IMR-90 (cell line): ENCODE data around the gene ING3.
A peak's percentile ranks its signal among the peaks of the same experiment; 100 is the strongest.

Experiments
- CEBPB ChIP-seq: IDR thresholded peaks from 2 replicates; pipeline ENCODE4 v1.6.1; 2012; ENCODE audit warnings: low read depth, low read length, improper control_type of control experiment
- CHD1 ChIP-seq: IDR thresholded peaks from 2 replicates; pipeline ENCODE4 v1.6.1; 2012; ENCODE audit warnings: low read depth, low read length, improper control_type of control experiment
- FOS ChIP-seq: fragments of 150-350 bp; IDR thresholded peaks from 2 replicates; pipeline ENCODE4 v1.6.1; 2016; ENCODE audit warnings: low read depth, low read length
- POLR2A ChIP-seq: IDR thresholded peaks from 2 replicates; pipeline ENCODE4 v1.6.1; 2012; ENCODE audit warnings: mild to moderate bottlenecking, low read depth, low read length
- RCOR1 ChIP-seq: IDR thresholded peaks from 2 replicates; pipeline ENCODE4 v1.6.1; 2012; ENCODE audit warnings: mild to moderate bottlenecking, low read length, improper control_type of control experiment; ENCODE audit not compliant: insufficient replicate concordance
- SMC3 ChIP-seq: fragments of 150-350 bp; IDR thresholded peaks from 2 replicates; pipeline ENCODE4 v1.6.1; 2016; ENCODE audit warnings: low read depth, mild to moderate bottlenecking, antibody characterized with exemption, low read length, moderate library complexity
- TF ChIP-seq, protein P1 (sequence below): conservative IDR thresholded peaks from 2 replicates; pipeline ENCODE4 v1.5.1; 2012; ENCODE audit warnings: mild to moderate bottlenecking, low read depth, low read length, improper control_type of control experiment

DNA sequence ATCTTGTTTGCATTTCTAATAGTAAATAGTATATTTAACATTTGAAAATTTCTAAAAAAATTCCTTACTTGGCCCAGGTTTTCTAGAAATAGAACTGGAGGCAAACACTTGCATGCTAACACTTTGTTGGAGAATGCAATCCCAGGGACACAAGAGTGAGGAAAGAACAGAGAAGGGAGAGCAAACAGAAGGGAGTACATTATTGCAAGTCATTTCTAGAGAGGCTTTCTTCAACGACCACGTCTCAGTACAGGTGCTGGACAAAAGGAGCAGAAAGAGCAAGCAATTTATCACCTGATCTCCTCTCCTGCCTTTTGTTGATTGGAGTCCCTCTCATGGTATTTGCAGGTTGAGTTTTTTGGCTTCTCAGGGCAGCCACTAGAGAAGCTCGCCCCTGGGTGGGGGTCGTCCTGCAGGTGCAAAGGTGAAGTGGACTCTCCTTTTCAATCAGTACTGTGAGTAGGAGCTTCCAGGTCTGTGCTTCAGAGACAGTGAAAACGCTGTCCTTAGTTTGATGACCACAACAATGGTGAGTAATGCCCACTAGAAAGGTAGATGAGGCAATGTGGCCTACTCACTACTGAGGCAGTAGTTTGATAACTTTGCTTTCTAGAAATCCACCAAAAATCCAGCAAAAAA lies 43.1 kb downstream of the ING3 start:
- TF ChIP-seq, protein P1, sequence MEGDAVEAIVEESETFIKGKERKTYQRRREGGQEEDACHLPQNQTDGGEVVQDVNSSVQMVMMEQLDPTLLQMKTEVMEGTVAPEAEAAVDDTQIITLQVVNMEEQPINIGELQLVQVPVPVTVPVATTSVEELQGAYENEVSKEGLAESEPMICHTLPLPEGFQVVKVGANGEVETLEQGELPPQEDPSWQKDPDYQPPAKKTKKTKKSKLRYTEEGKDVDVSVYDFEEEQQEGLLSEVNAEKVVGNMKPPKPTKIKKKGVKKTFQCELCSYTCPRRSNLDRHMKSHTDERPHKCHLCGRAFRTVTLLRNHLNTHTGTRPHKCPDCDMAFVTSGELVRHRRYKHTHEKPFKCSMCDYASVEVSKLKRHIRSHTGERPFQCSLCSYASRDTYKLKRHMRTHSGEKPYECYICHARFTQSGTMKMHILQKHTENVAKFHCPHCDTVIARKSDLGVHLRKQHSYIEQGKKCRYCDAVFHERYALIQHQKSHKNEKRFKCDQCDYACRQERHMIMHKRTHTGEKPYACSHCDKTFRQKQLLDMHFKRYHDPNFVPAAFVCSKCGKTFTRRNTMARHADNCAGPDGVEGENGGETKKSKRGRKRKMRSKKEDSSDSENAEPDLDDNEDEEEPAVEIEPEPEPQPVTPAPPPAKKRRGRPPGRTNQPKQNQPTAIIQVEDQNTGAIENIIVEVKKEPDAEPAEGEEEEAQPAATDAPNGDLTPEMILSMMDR: no peak
- TF ChIP-seq SMC3 (no peak), RCOR1 (no peak), CEBPB (peak; percentile 87), POLR2A (no peak), FOS (no peak), CHD1 (no peak)
